HepG2 (cell line): ENCODE results near the gene MAP3K8. TPM values are rescaled to one million over a fixed set of nuclear protein-coding genes. Genes with fewer than 3 reads are reported as not detected.

Experiments
- ATAD3A ChIP-seq: sonication (generic); formaldehyde crosslinking; IDR thresholded peaks from 2 replicates; pipeline ENCODE4 v1.4.0; 2020; ENCODE audit warnings: missing genetic modification reagents
- BATF2 ChIP-seq: sonication (generic); formaldehyde crosslinking; IDR thresholded peaks from 2 replicates; pipeline ENCODE4 v1.8.0; 2022; ENCODE audit warnings: mild to moderate bottlenecking, missing genetic modification reagents, moderate library complexity
- ELF3 ChIP-seq: IDR thresholded peaks from 2 replicates; pipeline ENCODE4 v1.6.1; 2016; ENCODE audit warnings: missing genetic modification reagents, missing compliant biosample characterization
- HNRNPK ChIP-seq: fragments of 200-400 bp; formaldehyde crosslinking; IDR thresholded peaks from 2 replicates; pipeline ENCODE4 v1.6.1; 2018; ENCODE audit warnings: low read length, low read depth, moderate library complexity, mild to moderate bottlenecking; ENCODE audit not compliant: poor library complexity, severe bottlenecking
- KDM3A ChIP-seq: IDR thresholded peaks from 2 replicates; pipeline ENCODE4 v1.6.1; 2018; ENCODE audit warnings: low read depth, missing compliant biosample characterization
- MED13 ChIP-seq: sonication (generic); formaldehyde crosslinking; IDR thresholded peaks from 2 replicates; pipeline ENCODE4 v1.5.0; 2020; ENCODE audit warnings: missing genetic modification reagents
- MEF2D ChIP-seq: sonication (generic); formaldehyde crosslinking; IDR thresholded peaks from 2 replicates; pipeline ENCODE4 v1.5.1; 2020; ENCODE audit warnings: mild to moderate bottlenecking, missing genetic modification reagents
- MTA1 ChIP-seq: sonication (generic); formaldehyde crosslinking; IDR thresholded peaks from 2 replicates; pipeline ENCODE4 v1.4.0; 2020; ENCODE audit warnings: missing genetic modification reagents, mild to moderate bottlenecking, borderline replicate concordance
- PLSCR1 ChIP-seq: sonication (generic); formaldehyde crosslinking; IDR thresholded peaks from 2 replicates; pipeline ENCODE4 v1.5.0; 2020; ENCODE audit warnings: missing genetic modification reagents, mild to moderate bottlenecking, borderline replicate concordance
- POLR2A ChIP-seq, 2 experiments: IDR thresholded peaks; 2 replicates each; pipeline ENCODE4 v1.6.1; 2011; ENCODE audit warnings: low read depth in 2 of 2, low read length in 2 of 2, mild to moderate bottlenecking in 1 of 2, moderate library complexity in 1 of 2; ENCODE audit not compliant: insufficient read depth in 1 of 2
- REPIN1 ChIP-seq: sonication (generic); formaldehyde crosslinking; IDR thresholded peaks from 2 replicates; pipeline ENCODE4 v1.8.0; 2022; ENCODE audit warnings: missing genetic modification reagents, low read depth, mild to moderate bottlenecking, borderline replicate concordance
- SAP130 ChIP-seq: IDR thresholded peaks from 2 replicates; pipeline ENCODE4 v1.6.1; 2016; ENCODE audit warnings: low read depth
- TARDBP ChIP-seq: sonication (generic); formaldehyde crosslinking; IDR thresholded peaks from 2 replicates; pipeline ENCODE4 v1.8.0; 2022; ENCODE audit warnings: mild to moderate bottlenecking, missing genetic modification reagents
- TEAD3 ChIP-seq: optimal IDR thresholded peaks from 2 replicates; pipeline ENCODE3; 2016; ENCODE audit warnings: borderline replicate concordance
- THAP9 ChIP-seq: sonication (generic); formaldehyde crosslinking; IDR thresholded peaks from 2 replicates; pipeline ENCODE4; 2020; ENCODE audit warnings: missing genetic modification reagents, mild to moderate bottlenecking, borderline replicate concordance
- TOE1 ChIP-seq: sonication (generic); formaldehyde crosslinking; IDR thresholded peaks from 2 replicates; pipeline ENCODE4 v1.4.0; 2020; ENCODE audit warnings: mild to moderate bottlenecking, missing genetic modification reagents
- ZBTB7B ChIP-seq: sonication (generic); formaldehyde crosslinking; IDR thresholded peaks from 2 replicates; pipeline ENCODE4 v1.4.0; 2020; ENCODE audit warnings: missing genetic modification reagents
- ZFP90 ChIP-seq: sonication (generic); formaldehyde crosslinking; IDR thresholded peaks from 2 replicates; pipeline ENCODE4 v1.8.0; 2022; ENCODE audit warnings: missing genetic modification reagents, mild to moderate bottlenecking, inconsistent platforms, borderline replicate concordance
- ZMYM2 ChIP-seq: sonication (generic); formaldehyde crosslinking; IDR thresholded peaks from 2 replicates; pipeline ENCODE4 v1.8.0; 2022; ENCODE audit warnings: mild to moderate bottlenecking, missing genetic modification reagents
- ZMYM4 ChIP-seq: sonication (generic); formaldehyde crosslinking; IDR thresholded peaks from 2 replicates; pipeline ENCODE4 v1.8.1; 2023; ENCODE audit warnings: mild to moderate bottlenecking, missing genetic modification reagents
- ZNF264 ChIP-seq: sonication (generic); formaldehyde crosslinking; IDR thresholded peaks from 2 replicates; pipeline ENCODE4 v1.4.0; 2020; ENCODE audit warnings: missing genetic modification reagents
- ZNF292 ChIP-seq: sonication (generic); formaldehyde crosslinking; IDR thresholded peaks from 2 replicates; pipeline ENCODE4 v1.8.1; 2022; ENCODE audit warnings: mild to moderate bottlenecking, low read depth, missing genetic modification reagents, borderline replicate concordance
- ZNF430 ChIP-seq: sonication (generic); formaldehyde crosslinking; IDR thresholded peaks from 2 replicates; pipeline ENCODE4 v1.9.0; 2021; ENCODE audit warnings: mild to moderate bottlenecking, missing genetic modification reagents
- ZNF441 ChIP-seq: sonication (generic); formaldehyde crosslinking; IDR thresholded peaks from 2 replicates; pipeline ENCODE4 v1.7.0; 2021; ENCODE audit warnings: missing genetic modification reagents, borderline replicate concordance
- ZNF883 ChIP-seq: sonication (generic); formaldehyde crosslinking; IDR thresholded peaks from 2 replicates; pipeline ENCODE4 v1.5.1; 2020; ENCODE audit warnings: mild to moderate bottlenecking, missing genetic modification reagents; ENCODE audit errors: not compliant biosample characterization
- ZSCAN31 ChIP-seq: sonication (generic); formaldehyde crosslinking; IDR thresholded peaks from 2 replicates; pipeline ENCODE4 v1.5.0; 2020; ENCODE audit warnings: low read depth, mild to moderate bottlenecking, missing genetic modification reagents
- polyA plus RNA-seq, 8 experiments: library from polyadenylated mRNA; depleted of rRNA in 3 of 8; stranded (reverse) in 7 of 8; unstranded in 1 of 8; fragments of >200 nt; fragmentation: Illumina TruSeq in 4 of 8; extraction: Trizol in 4 of 8; gene quantifications; 2 replicates each; pipeline versions ENCODE4 v1.2.1 to v1.2.3, GENCODE V29; 2011 to 2016; ENCODE audit warnings: low read depth in 4 of 8, missing spikeins in 1 of 8, mixed read lengths in 1 of 8; ENCODE audit not compliant: insufficient read depth in 1 of 8
- total RNA-seq, 5 experiments: library from RNA; depleted of rRNA; stranded (reverse); fragments of >200 nt; fragmentation: Illumina TruSeq; extraction: Trizol; gene quantifications; 2 replicates each; pipeline ENCODE4 v1.2.3, GENCODE V29; 2016; ENCODE audit warnings: low read depth in 1 of 5

The MAP3K8 gene
- total and polyA plus RNA-seq, 2 of the 13 experiments (the other 11 are each of a cell fraction or from before 2014, with no cell fraction given) = 19.3 to 37.9 TPM

DNA sequence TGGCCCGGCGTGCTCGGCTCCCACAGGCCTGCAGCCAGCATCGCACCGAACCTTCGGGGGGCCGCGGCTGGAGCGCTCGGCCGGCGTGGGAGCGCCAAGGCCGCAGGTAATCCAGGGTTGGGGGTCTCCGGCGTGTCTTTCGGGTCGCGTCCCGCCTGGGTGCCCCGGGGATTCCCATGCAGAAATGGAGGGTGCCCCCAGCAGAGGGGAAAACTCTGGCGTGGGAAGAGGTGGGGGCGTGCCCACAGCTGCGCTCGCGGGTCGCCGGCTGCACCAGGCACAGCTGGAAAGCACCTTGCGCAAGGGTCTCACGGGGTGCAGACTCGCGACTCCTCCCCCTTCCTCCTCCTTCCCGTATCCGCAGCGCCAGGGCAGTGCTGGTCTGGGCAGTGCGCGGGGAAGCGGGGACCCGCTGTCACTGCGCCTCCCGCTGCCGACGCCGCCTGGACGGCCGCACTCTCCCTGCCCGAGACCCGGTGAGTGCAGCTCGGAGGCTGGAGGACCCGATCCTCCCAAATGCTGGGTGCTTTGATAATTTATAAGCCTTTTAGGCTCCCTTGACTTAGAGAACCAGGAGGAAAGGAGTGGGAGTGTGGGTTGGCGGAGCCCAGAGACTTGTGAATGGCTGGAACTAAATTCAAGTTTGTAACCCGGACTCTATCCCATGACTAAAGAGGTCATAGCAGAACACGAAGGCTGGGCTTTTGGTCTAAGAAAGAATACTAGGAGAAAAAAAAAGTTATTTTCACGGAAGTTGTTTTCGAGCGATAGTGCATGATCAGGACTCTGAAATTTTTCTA is 489 bp downstream of the MAP3K8 start (continued):
- TF ChIP-seq MTA1 (CRISPR knock-in tag) (peak; percentile 90), ZNF430 (CRISPR knock-in tag) (peak; percentile 63; the same call in 1 of the 2 replicates), TEAD3 (CRISPR knock-in tag) (peak; percentile 62), KDM3A (peak; percentile 46; the same call in 1 of the 2 replicates), HNRNPK (peak; percentile 97), ZNF883 (peak; percentile 79), MED13 (CRISPR knock-in tag) (peak; percentile 78), ZMYM4 (peak; percentile 86), ZNF264 (CRISPR knock-in tag) (peak; percentile 75), BATF2 (CRISPR knock-in tag) (no peak), ZFP90 (peak; percentile 75; the same call in 1 of the 2 replicates), ZNF292 (CRISPR knock-in tag) (peak; percentile 98), ZBTB7B (CRISPR knock-in tag) (peak; percentile 80), ELF3 (CRISPR knock-in tag) (peak; percentile 76), POLR2A (IDR thresholded peaks at IDR 0.05; ENCODE audit: insufficient read depth in 1 of 2, low read depth in 2 of 2, low read length in 2 of 2) (peak; percentile 71 to 89), ZNF441 (0 out of 2 replicates have a peak, but pooled peaks have one; percentile 7), ZSCAN31 (CRISPR knock-in tag) (0 out of 2 replicates have a peak, but pooled peaks have one; percentile 39), THAP9 (no peak), MEF2D (peak; percentile 43; the same call in 1 of the 2 replicates), PLSCR1 (CRISPR knock-in tag) (no peak), ZMYM2 (CRISPR knock-in tag) (peak; percentile 35; the same call in 1 of the 2 replicates), TARDBP (CRISPR knock-in tag) (no peak), TOE1 (no peak), ATAD3A (CRISPR knock-in tag) (no peak), REPIN1 (CRISPR knock-in tag) (peak; percentile 21; the same call in 1 of the 2 replicates), SAP130 (CRISPR knock-in tag) (peak; percentile 96)
